ENCODE measurements around the gene PARVB.

DNA sequence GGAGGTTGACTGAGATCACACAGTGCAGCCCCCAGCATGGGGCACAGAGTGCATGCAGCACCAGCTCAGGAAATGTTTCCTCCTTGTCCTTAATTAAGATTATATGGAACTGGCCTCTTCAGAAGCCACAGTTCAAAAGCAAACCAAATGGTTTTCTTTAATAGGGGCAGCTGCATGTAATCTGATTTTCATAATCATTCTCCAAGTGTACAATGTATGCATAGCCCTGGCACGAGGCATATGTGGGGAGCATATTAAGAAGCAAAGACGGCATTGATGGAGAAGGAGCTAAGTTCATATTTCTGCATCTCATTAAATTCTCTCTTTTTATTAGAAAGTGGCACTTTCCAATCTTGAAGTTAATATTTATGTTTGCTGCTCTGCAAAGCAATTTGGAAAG lies 9.9 kb upstream of the PARVB start:
- TF ChIP-seq EZH2 (IDR thresholded peaks at IDR 0.05; ENCODE audit: low read length), result no peak
- TF ChIP-seq, protein P1, sequence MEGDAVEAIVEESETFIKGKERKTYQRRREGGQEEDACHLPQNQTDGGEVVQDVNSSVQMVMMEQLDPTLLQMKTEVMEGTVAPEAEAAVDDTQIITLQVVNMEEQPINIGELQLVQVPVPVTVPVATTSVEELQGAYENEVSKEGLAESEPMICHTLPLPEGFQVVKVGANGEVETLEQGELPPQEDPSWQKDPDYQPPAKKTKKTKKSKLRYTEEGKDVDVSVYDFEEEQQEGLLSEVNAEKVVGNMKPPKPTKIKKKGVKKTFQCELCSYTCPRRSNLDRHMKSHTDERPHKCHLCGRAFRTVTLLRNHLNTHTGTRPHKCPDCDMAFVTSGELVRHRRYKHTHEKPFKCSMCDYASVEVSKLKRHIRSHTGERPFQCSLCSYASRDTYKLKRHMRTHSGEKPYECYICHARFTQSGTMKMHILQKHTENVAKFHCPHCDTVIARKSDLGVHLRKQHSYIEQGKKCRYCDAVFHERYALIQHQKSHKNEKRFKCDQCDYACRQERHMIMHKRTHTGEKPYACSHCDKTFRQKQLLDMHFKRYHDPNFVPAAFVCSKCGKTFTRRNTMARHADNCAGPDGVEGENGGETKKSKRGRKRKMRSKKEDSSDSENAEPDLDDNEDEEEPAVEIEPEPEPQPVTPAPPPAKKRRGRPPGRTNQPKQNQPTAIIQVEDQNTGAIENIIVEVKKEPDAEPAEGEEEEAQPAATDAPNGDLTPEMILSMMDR (optimal IDR thresholded peaks at IDR 0.05 in 1 of 3, IDR thresholded peaks at IDR 0.05 in 1 of 3, conservative IDR thresholded peaks at IDR 0.05 in 1 of 3; ENCODE audit: extremely low read depth in 1 of 3, insufficient read depth in 2 of 3, low read length in 3 of 3), result no peak
